A204.1 (cell line): Measurements from ENCODE around the gene VAPA.

ENCODE experiments used
- FAIRE-seq: peaks from 2 replicates; lab custom pipeline; 2012; peaks lifted over from hg19 to GRCh38; lab: Jason Lieb, UNC

Gene VAPA

DNA sequence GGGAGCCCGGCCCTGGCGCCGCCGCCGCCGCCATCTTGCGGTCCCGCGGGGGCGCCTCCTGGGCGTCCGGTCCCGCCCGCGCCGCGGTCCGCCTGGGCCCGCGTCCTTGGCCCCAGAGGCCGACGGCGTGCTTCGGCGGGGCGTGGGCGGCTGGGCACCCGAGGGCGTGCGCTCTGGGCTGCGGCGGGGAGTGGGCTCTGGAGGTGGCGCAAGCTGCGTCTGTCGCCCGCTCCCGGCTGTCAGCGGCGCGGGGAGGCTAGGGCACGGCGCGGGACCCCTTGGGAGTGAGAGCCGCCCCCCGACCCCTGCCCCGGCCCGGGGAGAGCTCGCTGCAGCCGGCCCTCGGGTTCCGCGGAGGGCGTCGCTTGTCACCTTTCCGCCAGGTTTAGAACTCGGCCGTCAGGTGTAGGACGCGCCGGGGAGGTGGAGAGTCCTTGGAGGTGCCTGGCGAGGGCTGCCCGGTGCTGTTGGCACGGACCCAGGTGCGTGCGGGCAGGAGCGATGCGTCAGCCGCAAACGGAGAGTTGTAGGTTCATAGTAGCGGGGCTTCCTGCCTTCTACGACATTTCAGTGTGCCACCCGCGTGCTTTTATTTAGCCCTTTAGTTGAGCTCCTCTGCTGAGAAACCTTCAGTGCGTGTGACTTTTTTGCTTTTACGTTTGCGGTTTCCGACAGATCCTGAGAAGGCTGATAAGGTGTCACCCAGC is 921 bp downstream of the VAPA start:
- no peak for FAIRE-seq

DNA sequence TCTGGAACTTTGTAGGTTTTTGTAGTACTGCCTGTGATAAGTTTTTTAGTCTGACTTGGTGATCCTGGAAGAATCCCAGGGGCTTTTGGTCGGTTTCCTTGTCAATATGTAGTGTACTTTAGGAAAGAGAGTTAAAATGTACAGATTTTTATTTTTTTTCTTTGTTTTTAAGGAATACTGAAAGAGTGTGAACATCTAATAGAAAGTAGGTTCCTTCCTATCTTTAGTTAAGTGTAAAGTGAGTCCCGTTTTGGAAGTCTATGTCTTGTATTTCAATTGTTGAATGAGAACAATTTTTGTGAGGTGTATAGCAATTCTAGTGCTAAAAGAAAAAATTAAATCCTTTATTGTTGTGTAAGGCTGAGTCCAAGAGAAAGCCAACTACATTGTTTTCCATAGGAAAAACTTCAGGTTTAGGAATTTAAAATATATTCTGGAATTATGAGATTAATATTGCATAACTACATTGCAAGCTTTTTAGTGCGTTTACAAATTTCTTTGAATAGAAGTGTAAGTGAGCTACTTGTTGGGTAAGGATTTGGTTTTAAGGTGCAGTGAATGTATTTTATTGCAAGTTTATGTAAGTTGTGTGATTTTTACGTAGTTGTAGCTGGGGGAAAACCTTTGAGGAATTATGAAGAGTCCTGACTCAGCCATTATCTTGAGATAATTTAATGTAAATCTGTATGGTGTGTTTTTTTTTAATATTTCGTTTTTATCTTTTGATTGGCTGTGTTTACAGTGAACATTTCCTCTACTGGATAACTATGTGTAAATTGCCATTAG is 1.7 kb downstream of the VAPA start:
- FAIRE-seq = no peak

DNA sequence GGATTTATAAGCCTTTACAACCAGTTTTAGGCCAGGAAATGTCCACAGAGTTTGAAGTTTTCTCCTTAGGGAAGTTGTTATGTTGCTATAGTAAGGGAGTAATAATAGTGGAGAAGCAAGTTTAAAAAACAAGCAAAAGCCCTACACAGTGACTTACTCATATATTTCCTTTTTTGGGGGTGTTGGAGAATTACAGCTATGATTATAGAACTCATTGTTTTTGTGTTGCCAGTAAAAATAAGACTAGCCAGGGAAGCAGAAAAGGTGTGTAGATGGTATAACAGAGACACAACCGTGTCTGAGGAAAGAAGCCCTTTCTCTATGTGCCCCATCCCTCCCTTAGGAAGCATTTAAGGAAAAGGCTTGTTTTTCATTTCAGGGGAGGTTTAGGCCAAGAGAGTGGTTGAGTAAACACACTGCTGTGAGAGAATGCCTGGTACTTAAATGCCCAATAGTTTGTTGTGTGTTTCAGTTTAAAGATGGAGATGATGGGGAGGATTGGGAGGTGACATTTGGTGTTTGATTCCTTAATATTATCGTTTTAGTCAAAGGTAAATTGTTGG is 2.3 kb downstream of the VAPA start:
- no peak for FAIRE-seq

DNA sequence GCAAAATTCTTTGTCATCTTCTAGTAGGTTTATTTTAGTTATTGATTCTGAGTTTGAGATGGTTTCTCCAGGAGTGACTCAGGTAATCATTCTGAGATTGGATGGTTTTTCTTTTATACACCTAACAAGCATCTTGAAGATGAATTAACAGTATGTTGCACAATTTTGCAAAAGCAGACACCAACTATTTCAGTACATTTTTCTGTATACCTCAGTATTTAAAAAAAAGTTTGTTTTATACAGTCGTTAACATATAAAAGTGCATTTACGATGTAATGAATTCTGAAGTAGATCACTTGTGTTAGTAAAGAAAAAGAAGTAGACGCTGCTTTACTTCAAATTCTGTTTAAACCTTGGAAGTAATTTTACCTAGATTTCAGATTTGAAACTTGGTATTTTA is 3.0 kb downstream of the VAPA start:
- no peak for FAIRE-seq

DNA sequence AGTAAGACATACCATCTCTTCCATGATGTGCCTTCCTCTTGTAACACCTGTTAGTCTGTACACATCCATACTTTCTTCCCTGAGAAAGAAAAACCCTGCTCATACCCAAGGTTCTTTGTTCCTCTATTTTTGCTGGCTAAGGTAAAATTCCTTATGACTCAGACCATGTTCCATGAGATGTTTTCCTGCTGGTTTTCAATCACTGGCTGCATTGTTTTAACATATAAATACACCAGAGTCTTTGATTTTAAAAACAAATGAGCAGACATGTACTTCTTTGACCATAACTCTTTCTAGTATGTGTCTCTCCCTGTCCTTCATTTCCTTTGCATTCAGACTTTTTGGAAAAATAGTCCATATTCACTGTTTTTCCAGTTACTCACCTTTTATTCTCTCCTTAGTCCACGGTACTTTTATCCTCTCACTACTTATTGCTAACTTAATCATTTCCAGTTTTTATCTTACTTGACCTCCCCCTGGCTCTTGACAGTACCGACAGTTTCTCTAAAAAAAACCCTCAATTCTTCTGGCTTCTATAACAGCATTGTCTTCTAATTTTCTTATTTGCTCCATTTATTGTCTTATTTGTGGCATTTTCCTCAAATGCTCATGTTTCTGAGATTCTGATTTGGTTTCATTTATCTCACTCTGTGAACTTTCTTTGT is 4.3 kb downstream of the VAPA start:
- no peak for FAIRE-seq

DNA sequence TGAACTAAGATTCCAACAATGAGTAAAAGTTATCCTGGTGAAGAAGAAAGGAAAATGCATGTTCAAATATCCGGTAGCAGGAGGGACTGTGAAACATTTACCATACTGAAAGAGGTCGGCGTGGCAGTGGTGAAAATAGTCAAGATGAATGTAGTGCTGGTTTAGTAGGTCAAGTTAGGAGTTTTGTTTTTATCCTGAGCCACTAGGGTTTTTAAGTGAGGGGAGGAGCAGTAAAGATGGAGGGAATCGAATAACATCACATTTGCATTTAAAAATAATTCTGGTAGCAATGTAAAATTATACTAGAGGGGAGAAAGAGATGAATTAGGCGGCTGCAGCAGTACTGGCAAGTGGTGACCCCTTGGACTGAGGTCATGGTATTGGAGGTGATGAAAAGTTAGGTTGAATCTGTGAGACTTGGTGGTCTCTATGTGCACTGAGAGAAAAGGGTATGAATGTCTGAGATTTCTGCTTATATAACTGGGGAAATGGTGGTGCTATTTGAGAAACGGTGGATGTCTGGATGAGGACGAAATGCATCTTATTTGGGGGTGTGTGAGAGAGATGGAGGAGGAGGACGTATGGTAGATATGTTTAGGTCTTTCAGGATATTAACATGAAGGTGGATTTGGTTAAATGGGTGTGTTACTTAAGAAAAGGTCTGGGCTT is 5.9 kb downstream of the VAPA start:
- FAIRE-seq = no peak

DNA sequence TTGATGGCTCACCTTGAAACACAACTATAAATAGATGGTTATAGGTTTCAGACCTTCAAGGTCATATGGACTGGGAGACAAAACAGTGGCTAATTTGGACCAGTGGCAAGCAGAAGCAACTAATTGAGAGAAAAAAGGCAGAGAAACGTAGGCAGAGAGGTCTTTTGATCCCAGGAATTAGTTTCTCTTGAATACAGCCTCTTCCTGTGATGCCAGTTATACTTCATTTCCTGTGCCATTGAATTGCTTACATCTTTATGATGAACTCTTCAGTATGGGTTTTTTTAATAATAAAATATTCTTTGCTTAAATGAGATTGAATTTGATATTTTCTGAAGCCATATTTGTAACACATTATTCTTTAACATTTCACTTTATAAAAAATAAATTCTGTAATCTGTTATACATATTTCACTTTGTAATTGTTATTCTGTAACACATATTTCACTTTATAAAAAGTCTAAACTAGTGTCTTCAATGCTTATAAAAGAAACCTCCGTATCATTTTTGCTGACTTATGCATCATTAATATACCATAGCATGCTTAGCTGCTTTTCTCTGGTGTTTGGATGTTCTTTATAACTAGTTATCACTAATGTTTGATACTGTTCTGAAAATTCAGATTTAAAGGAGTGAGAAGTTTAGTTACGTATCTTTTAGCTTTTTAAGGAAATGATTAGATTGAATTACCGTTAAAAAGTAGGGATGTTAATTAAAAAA is 8.9 kb downstream of the VAPA start:
- no peak for FAIRE-seq

DNA sequence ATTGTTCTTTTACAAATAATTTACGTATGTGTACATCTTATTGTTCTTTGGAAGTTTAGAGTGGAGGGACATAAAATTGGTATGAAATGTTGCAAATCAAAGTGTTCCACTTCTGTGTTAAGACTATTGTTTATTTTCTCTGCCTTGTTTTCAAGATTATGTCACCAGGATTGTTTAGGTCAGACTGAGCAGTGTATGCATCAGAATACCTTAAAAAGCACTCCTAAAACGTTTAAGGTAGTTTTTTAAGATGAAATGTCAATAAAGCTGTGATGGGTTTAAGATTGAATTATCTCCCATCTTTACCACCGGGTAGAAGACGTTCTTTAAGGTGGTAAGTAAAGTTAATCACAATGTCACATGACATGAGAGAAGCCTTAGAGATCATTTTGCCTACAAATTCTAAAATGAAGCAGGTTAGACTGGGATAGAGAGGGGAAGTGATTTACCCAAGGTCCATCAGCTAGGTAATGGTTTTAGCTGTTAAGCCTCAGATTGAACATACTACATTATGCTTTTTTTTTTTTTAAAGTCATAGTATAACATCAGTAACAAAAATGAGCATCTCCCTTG is 10.6 kb downstream of the VAPA start:
- no peak for FAIRE-seq

DNA sequence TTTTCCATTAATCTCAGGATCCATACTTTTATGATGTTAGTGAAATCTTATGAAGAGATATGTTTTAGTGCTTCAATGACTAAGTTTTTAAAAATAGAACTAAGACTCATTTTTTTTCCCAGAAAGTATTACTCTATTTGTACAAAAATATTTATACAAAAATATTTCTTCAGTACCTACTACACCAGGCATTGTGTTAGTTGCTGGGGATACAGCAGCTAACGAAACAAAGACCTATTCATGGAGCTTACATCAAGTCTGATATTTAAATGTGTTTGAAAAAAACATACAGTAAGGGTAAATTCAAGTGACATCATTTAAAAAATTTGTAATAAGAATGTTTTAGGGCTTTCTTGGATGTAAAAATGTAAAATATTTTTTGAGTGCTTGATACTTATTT is 11.6 kb downstream of the VAPA start:
- no peak for FAIRE-seq

DNA sequence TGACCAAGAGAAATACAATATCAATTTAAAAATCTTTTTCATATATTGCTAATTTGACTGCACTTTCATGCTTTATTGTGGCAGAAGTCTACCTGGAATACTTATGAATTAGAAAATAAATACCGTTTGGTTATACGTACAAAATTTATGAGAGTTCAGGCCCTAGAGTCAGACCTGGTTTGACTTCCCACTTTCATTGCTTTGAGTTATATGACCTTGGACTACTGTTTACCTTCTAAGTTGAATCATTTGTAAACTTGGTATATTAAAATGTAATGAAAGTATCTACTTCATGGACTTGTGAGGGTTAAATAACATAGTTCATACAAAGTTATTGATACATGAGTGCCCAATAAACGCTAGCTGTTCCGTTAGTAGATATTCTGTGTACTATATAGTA is 12.0 kb downstream of the VAPA start:
- FAIRE-seq = no peak

DNA sequence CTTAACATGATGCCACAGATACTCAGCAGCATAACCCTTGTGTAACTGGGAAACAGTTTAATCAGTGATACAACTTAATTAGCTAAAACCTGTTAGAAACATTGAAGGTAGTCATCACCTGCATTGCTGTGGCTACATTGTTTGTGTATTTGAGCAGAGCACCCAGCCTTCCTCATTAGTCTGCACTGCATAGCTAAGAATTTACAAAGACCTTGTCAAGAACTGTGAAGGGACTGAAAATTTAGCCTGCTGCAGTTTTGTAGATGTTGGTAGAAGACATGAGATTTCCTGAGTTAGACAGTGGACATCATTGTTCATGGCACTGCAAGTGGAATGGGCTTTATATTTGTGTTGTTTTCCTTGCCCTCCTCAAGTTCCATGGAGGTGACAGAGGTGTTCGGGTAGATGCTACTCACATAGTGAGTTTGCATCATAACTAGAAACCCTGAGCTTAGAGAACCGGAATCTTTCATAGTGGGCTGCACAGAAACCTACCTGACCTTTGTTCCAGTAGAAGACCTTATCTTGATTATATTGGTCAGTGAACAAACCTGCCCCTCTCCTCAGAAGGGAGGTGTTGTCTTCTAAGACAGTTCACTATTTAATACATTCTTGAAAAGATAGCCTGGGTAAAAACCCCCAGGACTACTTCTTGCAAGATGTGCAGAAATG is 12.5 kb downstream of the VAPA start:
- no peak for FAIRE-seq

DNA sequence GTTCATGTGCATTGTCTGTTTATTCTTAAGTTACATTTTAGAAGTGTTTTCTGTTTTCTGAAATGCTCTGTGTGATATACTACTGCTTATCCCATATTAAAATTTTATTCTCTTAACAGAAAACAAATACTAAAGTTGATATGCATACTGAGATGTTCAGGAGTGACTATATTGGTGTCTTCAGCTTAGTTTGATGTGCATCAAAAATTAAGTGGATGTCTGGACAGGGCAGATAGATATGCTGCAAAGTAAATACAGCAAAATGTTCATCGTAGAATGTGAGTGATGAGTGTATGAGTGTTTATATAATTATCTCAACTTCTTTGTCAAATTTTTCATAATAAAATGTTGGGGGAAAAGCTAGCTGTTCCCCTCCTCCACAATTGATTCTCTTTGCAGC is 13.2 kb downstream of the VAPA start:
- FAIRE-seq = no peak

DNA sequence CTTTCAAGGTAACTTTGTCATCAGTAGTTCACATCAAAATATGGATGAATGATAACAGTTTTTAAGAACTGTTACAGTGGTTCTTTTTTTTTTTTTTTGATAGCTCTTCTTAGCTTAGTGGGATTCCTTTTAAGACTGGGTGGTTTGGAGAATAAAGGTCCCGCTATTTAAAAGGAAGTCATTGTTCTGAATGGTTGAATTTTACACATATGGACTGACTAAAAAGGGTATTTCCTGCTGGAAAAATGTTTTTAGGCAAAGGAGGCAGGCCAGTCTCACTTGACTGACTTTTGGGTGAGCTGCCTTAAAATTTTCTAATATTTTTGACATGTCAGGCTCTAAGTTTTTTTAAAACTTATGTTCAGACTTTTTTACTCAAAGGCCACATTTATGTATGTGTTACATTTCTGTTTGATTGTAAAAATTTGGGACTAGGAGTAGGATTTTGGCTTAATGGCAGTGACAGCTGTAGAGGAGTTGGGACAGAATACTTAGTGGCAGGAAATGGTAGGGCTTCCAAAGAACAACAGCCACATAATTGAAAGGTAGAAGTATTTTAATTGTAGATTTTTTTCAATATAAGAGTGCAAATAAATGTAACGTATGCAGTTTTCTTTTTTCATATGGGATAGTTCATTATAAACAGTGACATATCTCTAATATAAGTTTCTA is 13.7 kb downstream of the VAPA start:
- FAIRE-seq = no peak

DNA sequence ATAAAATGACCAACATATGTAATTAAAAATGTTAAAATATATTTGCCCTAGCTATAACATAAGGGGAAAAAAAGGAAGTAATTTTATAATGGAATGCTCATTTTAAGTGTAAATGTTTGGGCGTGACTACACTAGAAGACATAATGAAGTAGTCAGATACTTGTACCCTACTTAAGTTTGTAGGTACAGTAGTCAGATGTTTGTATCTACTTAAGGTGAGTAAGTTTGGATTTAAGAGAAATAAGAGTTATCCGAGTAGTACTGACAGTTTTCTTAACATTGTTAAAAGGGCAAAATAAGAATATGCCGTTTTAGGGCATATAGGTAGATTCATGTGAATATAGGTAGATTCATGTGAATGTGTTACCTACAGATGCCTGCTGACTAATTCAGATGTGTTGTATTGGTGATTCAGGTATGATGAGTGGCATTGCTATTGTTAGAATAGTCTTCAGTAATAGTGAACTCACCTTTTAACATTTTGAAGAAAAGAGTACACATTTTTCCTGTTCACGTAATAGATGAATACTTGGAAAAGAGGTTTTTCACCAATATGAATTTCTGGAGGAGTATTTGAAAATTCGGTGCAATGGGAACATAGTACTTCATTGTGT is 14.9 kb downstream of the VAPA start:
- FAIRE-seq = no peak

DNA sequence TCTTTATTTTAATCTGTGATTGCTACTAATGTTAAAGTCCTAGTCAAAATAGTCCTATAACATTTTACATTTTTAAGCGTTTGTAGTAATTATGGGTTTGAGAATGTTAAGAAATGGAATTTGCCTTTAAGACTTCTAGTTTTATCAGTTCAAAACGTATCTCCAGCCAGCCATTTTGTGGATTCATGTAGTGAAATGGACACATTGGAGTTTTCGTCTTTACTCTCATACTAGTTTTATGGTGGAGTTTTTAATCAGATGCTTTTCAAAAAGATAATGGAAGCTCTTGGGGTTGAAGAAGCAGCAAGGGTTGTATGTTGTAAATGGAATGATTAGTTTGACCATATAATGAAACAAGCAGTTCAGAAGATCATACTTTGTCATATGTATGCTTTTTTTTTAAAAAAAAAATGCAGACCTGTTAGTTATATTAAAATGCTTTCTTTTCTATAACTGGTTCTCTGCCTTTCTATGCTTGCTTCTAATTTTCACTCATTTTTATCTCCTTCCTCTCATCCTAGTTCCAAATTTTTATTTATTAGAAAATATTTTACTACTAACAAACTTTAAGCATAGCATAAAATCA is 16.6 kb downstream of the VAPA start:
- FAIRE-seq = no peak

DNA sequence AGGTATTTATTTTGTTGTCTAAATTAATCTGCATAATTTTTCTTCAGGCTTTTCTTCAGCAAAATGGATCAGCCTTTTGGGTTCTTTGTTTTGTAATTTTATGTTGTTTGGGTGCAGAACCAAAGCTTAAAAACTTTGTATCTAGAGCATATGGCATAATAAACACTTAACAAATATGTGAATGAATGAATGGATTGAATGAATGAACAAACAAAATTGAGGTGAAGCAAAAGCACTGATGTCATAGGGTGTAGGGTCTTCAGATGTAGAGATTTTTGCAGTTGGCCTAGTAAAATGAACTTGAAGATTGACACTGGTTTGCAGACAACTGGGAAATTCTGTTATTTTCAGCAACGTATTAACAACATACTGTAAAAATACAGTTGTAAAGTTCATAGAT is 17.3 kb downstream of the VAPA start:
- FAIRE-seq = no peak

DNA sequence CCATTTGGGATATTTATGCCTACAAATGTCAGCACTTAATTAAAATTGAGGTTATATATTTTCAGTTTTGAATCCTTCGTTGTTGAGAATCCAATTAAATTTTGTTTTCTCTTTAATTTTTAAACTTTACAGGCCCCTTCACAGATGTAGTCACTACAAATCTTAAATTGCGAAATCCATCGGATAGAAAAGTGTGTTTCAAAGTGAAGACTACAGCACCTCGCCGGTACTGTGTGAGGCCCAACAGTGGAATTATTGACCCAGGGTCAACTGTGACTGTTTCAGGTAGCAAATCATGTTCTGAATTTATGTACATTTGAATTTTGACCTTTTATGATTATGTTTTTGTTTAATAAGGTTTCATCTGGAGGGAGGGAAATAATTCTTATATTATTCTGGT is 17.9 kb downstream of the VAPA start:
- FAIRE-seq = no peak

DNA sequence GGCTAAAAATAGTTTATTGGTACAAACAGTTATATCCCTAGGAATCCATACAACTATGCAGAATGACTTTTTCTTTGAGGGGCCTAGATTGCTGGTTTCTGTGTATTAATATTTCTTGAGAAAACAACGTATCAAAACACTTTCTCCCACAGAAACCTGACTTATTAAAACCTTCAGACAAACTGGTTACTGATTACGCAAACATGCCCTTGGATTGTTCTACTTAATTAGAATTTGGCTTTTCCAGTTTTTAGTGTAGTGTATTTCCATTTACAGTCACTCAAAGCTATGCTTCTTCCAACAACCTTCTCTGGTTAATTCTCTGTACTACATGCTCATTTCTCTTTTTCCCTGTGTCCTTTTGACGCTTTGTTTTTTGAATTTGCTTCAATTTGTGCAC is 20.0 kb downstream of the VAPA start:
- FAIRE-seq = no peak

DNA sequence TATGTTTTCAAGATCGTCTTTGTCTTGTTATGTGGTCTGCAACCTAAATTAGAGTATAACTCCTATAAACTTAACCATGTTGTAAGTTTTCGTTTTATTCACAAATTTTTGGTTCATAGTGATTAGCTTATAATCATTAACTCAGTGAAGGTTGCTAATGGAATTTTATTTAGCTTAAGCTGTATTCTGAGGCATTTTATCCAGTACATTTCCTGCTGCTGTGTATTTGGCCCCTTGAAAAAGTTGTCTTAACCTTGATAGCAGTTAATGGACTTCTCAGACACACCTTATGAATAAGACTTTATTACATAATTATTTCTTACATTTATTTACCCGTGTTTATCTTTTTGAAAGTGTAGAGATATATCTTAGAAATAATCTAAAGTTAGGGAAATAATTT is 20.5 kb downstream of the VAPA start:
- no peak for FAIRE-seq

DNA sequence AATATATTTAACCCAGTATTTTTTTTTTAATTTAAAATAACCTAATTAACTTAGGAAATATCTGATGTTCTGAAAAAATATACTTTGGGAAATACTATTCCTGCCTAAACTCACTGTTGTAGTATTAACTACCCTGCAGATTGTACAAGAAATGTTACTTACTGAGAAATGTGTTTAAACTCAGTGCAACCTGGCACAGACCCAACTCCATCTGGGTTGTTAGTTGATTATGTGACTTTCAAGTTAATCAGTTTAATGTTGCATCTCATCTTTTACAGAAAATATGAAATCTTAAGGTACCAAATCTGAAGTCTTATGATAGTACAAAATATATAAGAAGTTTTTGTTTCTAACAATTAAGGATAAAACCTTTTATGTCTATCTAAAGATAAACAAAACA is 27.3 kb downstream of the VAPA start:
- no peak for FAIRE-seq
